GM13977 (cell line): ENCODE measurements around the gene EXD2.
"Not testable (repeated sequence)": the region's sequence is repeated elsewhere in the genome, so short reads cannot be mapped to it uniquely, and the experiment has no call there.

Experiments
- DNase-seq: peaks from one replicate; pipeline ENCODE4 v3.0.0; 2012; ENCODE audit warnings: low spot score
- in situ Hi-C: fragments of 300-500 bp; cut with MboI; formaldehyde crosslinking; loops from one replicate; pipeline ENCODE4 v1.12.0; 2022; ENCODE audit warnings: low sequenced_read_pairs, low pct_unique_long_range_greater_than_20kb, mixed read lengths, inconsistent platforms; ENCODE audit not compliant: unreplicated experiment
- TF ChIP-seq, protein P1 (sequence below): IDR thresholded peaks from 2 replicates; pipeline ENCODE4 v1.5.1; 2012; ENCODE audit warnings: mild to moderate bottlenecking, control low read depth; ENCODE audit not compliant: insufficient read depth; ENCODE audit errors: extremely low read depth, missing control alignments

EXD2 gene

GRCh38 chr14:69193721-69194120, 2.4 kb downstream of the EXD2 start:
- TF ChIP-seq, protein P1, sequence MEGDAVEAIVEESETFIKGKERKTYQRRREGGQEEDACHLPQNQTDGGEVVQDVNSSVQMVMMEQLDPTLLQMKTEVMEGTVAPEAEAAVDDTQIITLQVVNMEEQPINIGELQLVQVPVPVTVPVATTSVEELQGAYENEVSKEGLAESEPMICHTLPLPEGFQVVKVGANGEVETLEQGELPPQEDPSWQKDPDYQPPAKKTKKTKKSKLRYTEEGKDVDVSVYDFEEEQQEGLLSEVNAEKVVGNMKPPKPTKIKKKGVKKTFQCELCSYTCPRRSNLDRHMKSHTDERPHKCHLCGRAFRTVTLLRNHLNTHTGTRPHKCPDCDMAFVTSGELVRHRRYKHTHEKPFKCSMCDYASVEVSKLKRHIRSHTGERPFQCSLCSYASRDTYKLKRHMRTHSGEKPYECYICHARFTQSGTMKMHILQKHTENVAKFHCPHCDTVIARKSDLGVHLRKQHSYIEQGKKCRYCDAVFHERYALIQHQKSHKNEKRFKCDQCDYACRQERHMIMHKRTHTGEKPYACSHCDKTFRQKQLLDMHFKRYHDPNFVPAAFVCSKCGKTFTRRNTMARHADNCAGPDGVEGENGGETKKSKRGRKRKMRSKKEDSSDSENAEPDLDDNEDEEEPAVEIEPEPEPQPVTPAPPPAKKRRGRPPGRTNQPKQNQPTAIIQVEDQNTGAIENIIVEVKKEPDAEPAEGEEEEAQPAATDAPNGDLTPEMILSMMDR, result no peak
- in situ Hi-C loops, result no loop called here

GRCh38 chr14:69199786-69200185, 8.5 kb downstream of the EXD2 start:
- in situ Hi-C loops, result no loop called here
- DNase-seq, result no peak

More at GRCh38 chr14:69193721-69194120, 2.4 kb downstream of the EXD2 start:
- DNase-seq, result no peak

GRCh38 chr14:69204753-69205152, 13.5 kb downstream of the EXD2 start:
- DNase-seq, result no peak
- in situ Hi-C loops, result no loop called here
- TF ChIP-seq, protein P1, result no peak

More at GRCh38 chr14:69199786-69200185, 8.5 kb downstream of the EXD2 start:
- TF ChIP-seq, protein P1, result no peak

- DNase-seq, result no peak
- TF ChIP-seq, protein P1, result no peak
- in situ Hi-C loops, result no loop called here
Observed at GRCh38 chr14:69207435-69208041, 16.2 kb downstream of the EXD2 start.

- TF ChIP-seq, protein P1, result no peak
- no peak for DNase-seq
- in situ Hi-C loops, result no loop called here
Observed at GRCh38 chr14:69208666-69209065, 17.4 kb downstream of the EXD2 start.

DNA sequence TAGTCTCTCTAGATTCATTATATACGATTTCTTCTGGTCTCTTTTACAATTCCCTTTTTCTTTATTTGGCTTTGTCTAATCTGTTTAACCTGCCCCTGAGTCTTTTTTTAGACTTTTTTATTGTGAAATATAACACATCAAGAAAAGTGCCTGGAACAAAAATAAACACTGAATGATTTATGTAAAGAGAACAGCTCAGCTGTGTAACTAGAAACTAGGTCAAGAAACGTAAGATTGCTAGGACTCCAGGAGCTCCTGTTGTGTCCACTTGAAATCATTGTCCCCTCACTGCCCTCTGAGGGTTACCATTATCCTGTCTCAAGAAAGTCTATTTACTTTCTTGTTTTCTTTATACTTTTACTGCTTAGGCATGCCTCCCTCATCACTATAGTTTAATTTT, 23.1 kb downstream of the EXD2 start:
- TF ChIP-seq, protein P1, result no peak
- no peak for DNase-seq
- in situ Hi-C loops, result no loop called here

GRCh38 chr14:69217663-69218062, 26.4 kb downstream of the EXD2 start:
- DNase-seq, in situ Hi-C loops: not testable (repeated sequence)
